ENCODE measurements around the gene CHGA. TPM values are rescaled to one million over a fixed set of nuclear protein-coding genes. Genes with fewer than 3 reads are reported as not detected.
A peak's percentile ranks its signal among the peaks of the same experiment; 100 is the strongest.

Gene CHGA
- total RNA-seq, 2 experiments from 2014 or later, result not detected

DNA sequence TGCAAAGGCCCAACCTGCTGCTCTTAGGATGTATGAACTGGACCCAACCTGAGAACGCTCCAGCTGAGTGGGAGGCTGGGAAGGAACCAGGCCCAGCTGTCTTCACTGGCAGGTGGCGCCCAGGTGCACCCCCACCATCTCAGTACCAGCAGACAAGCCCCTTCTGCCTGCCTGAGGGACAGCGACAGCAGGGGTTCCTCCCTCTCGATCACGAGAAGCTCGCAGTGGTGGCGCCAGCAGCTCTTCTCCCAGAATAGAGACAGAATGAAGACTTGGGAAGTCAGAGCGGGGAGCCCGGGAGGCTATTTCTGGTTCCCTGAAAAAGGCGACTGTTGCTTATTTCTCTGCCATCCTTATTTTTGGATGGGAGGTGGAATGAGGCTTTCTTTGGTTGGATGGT is 46.5 kb downstream of the CHGA start:
- no peak overlapping the region for H3K27ac Mint-ChIP-seq
- no peaks in the 10 kb centered on the region for H3K27me3 Mint-ChIP-seq
- intact Hi-C loops (cut with micrococcal nuclease), result no loop called here
- ATAC-seq (no peak), DNase-seq (no peak)
- TF ChIP-seq, protein P1, sequence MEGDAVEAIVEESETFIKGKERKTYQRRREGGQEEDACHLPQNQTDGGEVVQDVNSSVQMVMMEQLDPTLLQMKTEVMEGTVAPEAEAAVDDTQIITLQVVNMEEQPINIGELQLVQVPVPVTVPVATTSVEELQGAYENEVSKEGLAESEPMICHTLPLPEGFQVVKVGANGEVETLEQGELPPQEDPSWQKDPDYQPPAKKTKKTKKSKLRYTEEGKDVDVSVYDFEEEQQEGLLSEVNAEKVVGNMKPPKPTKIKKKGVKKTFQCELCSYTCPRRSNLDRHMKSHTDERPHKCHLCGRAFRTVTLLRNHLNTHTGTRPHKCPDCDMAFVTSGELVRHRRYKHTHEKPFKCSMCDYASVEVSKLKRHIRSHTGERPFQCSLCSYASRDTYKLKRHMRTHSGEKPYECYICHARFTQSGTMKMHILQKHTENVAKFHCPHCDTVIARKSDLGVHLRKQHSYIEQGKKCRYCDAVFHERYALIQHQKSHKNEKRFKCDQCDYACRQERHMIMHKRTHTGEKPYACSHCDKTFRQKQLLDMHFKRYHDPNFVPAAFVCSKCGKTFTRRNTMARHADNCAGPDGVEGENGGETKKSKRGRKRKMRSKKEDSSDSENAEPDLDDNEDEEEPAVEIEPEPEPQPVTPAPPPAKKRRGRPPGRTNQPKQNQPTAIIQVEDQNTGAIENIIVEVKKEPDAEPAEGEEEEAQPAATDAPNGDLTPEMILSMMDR (IDR thresholded peaks at IDR 0.05), result no peak
- no peaks in the 10 kb centered on the region for H3K9me3 Mint-ChIP-seq
- peaks cover 13% of the 10 kb centered on the region for H3K4me1 Mint-ChIP-seq (ENCODE audit: low read depth)
- H3K4me3 Mint-ChIP-seq, result no peak overlapping the region
- POLR2A ChIA-PET, result no interaction called here
- H3K36me3 Mint-ChIP-seq (ENCODE audit: low read depth), result peaks cover 23% of the 10 kb centered on the region
- CTCF ChIA-PET, result interaction anchor here (2.3 kb wide), 1 partner anchor 17 kb away, joined by 11 read pairs; no protein-coding TSS in a partner anchor

DNA sequence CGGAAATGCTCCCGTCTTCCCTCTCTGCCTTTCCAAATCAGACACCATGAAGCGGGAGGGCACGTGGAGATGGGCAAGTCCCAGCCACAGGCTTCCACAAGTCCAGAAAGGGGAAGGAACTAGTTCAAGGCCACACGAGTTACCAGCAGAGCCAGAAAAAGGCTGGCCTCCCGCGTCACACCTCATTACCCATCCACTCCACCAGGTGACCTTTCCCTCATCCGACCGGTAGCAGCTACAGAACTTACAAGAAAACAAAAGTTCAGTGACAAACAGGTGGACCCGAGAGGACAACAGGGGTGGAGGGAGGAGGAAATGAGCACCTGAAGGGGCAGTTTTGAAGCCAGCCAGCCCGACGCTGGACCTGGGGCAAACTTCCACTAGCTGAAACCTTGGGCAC is 46.9 kb downstream of the CHGA start:
- no peaks in the 10 kb centered on the region for H3K9me3 Mint-ChIP-seq
- H3K27me3 Mint-ChIP-seq, result no peaks in the 10 kb centered on the region
- no peak overlapping the region for H3K4me3 Mint-ChIP-seq
- CTCF ChIA-PET, result interaction anchor here (2.3 kb wide), 1 partner anchor 18 kb away, joined by 11 read pairs; no protein-coding TSS in a partner anchor
- POLR2A ChIA-PET, result no interaction called here
- DNase-seq (no peak), ATAC-seq (no peak)
- H3K36me3 Mint-ChIP-seq (ENCODE audit: low read depth), result peaks cover 25% of the 10 kb centered on the region
- peaks cover 13% of the 10 kb centered on the region for H3K4me1 Mint-ChIP-seq (ENCODE audit: low read depth)
- intact Hi-C loops (cut with micrococcal nuclease), result no loop called here
- H3K27ac Mint-ChIP-seq, result no peak overlapping the region
- TF ChIP-seq, protein P1 (IDR thresholded peaks at IDR 0.05), result no peak

GRCh38 chr14:92970271-92970670 is 47.3 kb downstream of the CHGA start:
- ChIA-PET POLR2A (no interaction called here), CTCF (no interaction called here)
- Mint-ChIP-seq H3K4me3 (no peak overlapping the region), H3K27me3 (no peaks in the 10 kb centered on the region), H3K27ac (no peak overlapping the region), H3K4me1 (ENCODE audit: low read depth) (peaks cover 13% of the 10 kb centered on the region), H3K9me3 (no peaks in the 10 kb centered on the region), H3K36me3 (ENCODE audit: low read depth) (peaks cover 28% of the 10 kb centered on the region)
- TF ChIP-seq, protein P1 (IDR thresholded peaks at IDR 0.05), result no peak
- DNase-seq, result no peak
- ATAC-seq, result no peak
- intact Hi-C loops (cut with micrococcal nuclease), result no loop called here

- H3K36me3 Mint-ChIP-seq (ENCODE audit: low read depth), result peaks cover 42% of the 10 kb centered on the region
- H3K4me1 Mint-ChIP-seq (ENCODE audit: low read depth), result peaks cover 13% of the 10 kb centered on the region
- no peak overlapping the region for H3K4me3 Mint-ChIP-seq
- DNase-seq (no peak), ATAC-seq (no peak)
- H3K27ac Mint-ChIP-seq, result no peak overlapping the region
- peaks cover 10% of the 10 kb centered on the region for H3K9me3 Mint-ChIP-seq
- POLR2A ChIA-PET, result no interaction called here
- no peaks in the 10 kb centered on the region for H3K27me3 Mint-ChIP-seq
- intact Hi-C loops (cut with micrococcal nuclease), result no loop called here
- TF ChIP-seq, protein P1 (IDR thresholded peaks at IDR 0.05), result no peak
- CTCF ChIA-PET, result interaction anchor here (1.2 kb wide), 1 partner anchor 142 kb away, joined by 4 read pairs; no protein-coding TSS in a partner anchor
Measured at GRCh38 chr14:92971601-92972180, 48.7 kb downstream of the CHGA start.

- H3K36me3 Mint-ChIP-seq (ENCODE audit: low read depth), result peaks cover 50% of the 10 kb centered on the region
- intact Hi-C loops (cut with micrococcal nuclease), result no loop called here
- no peak overlapping the region for H3K4me3 Mint-ChIP-seq
- peak; percentile 74 for ATAC-seq
- ChIA-PET POLR2A (no interaction called here), CTCF (interaction anchor here (1.3 kb wide), 1 partner anchor 50 kb away, joined by 3 read pairs; no protein-coding TSS in a partner anchor)
- peaks cover 6% of the 10 kb centered on the region for H3K4me1 Mint-ChIP-seq (ENCODE audit: low read depth)
- no peak overlapping the region for H3K27ac Mint-ChIP-seq
- TF ChIP-seq, protein P1 (IDR thresholded peaks at IDR 0.05), result peak; percentile 53
- no peaks in the 10 kb centered on the region for H3K27me3 Mint-ChIP-seq
- DNase-seq, result peak; percentile 67
- peaks cover 24% of the 10 kb centered on the region for H3K9me3 Mint-ChIP-seq
Measured at GRCh38 chr14:92973261-92973797, 50.4 kb downstream of the CHGA start.

All from activated CD8-positive, alpha-beta T cell treated with anti-CD3 and anti-CD28 coated beads for 36 hours (primary cell).